Activated CD8-positive, alpha-beta memory T cell treated with anti-CD3 and anti-CD28 coated beads for 4 hours (primary cell): ENCODE results near the gene ERCC3.
"Not testable (repeated sequence)": the region's sequence is repeated elsewhere in the genome, so short reads cannot be mapped to it uniquely, and the experiment has no call there.

Experiments used
- DNase-seq, 2 donors: peaks; one replicate each; pipeline ENCODE4 v3.0.0-alpha.2; 2020; ENCODE audit warnings: low read depth in 2 of 2

Gene ERCC3

GRCh38 chr2:127279781-127280180, 14.2 kb downstream of the ERCC3 start:
- DNase-seq, result no peak

- no peak for DNase-seq
Measured at GRCh38 chr2:127278959-127279358, 15.0 kb downstream of the ERCC3 start.

GRCh38 chr2:127277028-127277427, 16.9 kb downstream of the ERCC3 start:
- no peak for DNase-seq

GRCh38 chr2:127275789-127276188, 18.2 kb downstream of the ERCC3 start:
- no peak for DNase-seq

GRCh38 chr2:127275356-127275755, 18.6 kb downstream of the ERCC3 start:
- DNase-seq, result no peak

GRCh38 chr2:127270663-127271062, 23.3 kb downstream of the ERCC3 start:
- DNase-seq, result no peak

- DNase-seq, result no peak
Measured at GRCh38 chr2:127261804-127262406, 32.0 kb downstream of the ERCC3 start.

- no peak for DNase-seq
Measured at GRCh38 chr2:127259355-127259754, 34.6 kb downstream of the ERCC3 start.

GRCh38 chr2:127256866-127257265, 37.1 kb downstream of the ERCC3 start:
- DNase-seq, result no peak

GRCh38 chr2:127256381-127256780, 37.6 kb downstream of the ERCC3 start:
- no peak for DNase-seq

- DNase-seq, result no peak
Measured at GRCh38 chr2:127255721-127256120, 38.2 kb downstream of the ERCC3 start.

- no peak for DNase-seq
Measured at GRCh38 chr2:127255146-127255545, 38.8 kb downstream of the ERCC3 start.

- no peak for DNase-seq
Measured at GRCh38 chr2:127254386-127254981, 39.5 kb downstream of the ERCC3 start.

- DNase-seq, result not testable (repeated sequence)
Measured at GRCh38 chr2:127241184-127241583, 52.8 kb downstream of the ERCC3 start.

GRCh38 chr2:127239395-127239794, 54.5 kb downstream of the ERCC3 start:
- no peak for DNase-seq

GRCh38 chr2:127237768-127238167, 56.2 kb downstream of the ERCC3 start:
- not testable (repeated sequence) for DNase-seq

GRCh38 chr2:127235082-127235702, 58.8 kb downstream of the ERCC3 start:
- DNase-seq, result no peak

- no peak for DNase-seq
Measured at GRCh38 chr2:127233710-127234109, 60.2 kb downstream of the ERCC3 start.

- no peak for DNase-seq
Measured at GRCh38 chr2:127231130-127231865, 62.6 kb downstream of the ERCC3 start.

GRCh38 chr2:127229555-127229954, 64.4 kb downstream of the ERCC3 start:
- DNase-seq, result no peak

- no peak for DNase-seq
Measured at GRCh38 chr2:127228102-127228501, 65.8 kb downstream of the ERCC3 start.

GRCh38 chr2:127227264-127227660, 66.7 kb downstream of the ERCC3 start:
- DNase-seq, result not testable (repeated sequence)
